H1 (cell line): ENCODE measurements around the gene MARK4.

Source experiments
- EP300 ChIP-seq, 2 experiments: IDR thresholded peaks; 1 replicate in 1 of 2; 2 replicates in 1 of 2; pipeline ENCODE4 v1.6.1; 2011 to 2012; ENCODE audit warnings: low read depth in 2 of 2, low read length in 2 of 2, mild to moderate bottlenecking in 2 of 2, borderline replicate concordance in 1 of 2, inconsistent platforms in 1 of 2, moderate library complexity in 1 of 2
- POLR2A ChIP-seq, 2 experiments: IDR thresholded peaks; 1 replicate in 1 of 2; 2 replicates in 1 of 2; pipeline ENCODE4 v1.6.1; 2011; ENCODE audit warnings: low read depth in 2 of 2, low read length in 2 of 2, mild to moderate bottlenecking in 2 of 2; ENCODE audit errors: control extremely low read depth in 1 of 2
- POLR2AphosphoS5 ChIP-seq: IDR thresholded peaks from 2 replicates; pipeline ENCODE4 v1.6.1; 2011; ENCODE audit warnings: low read depth, low read length
- RAD21 ChIP-seq, 2 experiments: IDR thresholded peaks in 1 of 2; conservative IDR thresholded peaks in 1 of 2; 2 replicates each; pipeline ENCODE4 v1.6.1; 2011; ENCODE audit warnings: low read depth in 2 of 2, low read length in 2 of 2, improper control_type of control experiment in 1 of 2, inconsistent platforms in 1 of 2, mild to moderate bottlenecking in 1 of 2, moderate library complexity in 1 of 2
- SP1 ChIP-seq: IDR thresholded peaks from 2 replicates; pipeline ENCODE4 v1.6.1; 2011; ENCODE audit warnings: low read depth, low read length
- SUZ12 ChIP-seq: fragments of 200-600 bp; sonication (generic); IDR thresholded peaks from 2 replicates; pipeline ENCODE4 v1.6.1; 2012; ENCODE audit warnings: mild to moderate bottlenecking, inconsistent platforms, low read length, moderate library complexity, mixed read lengths
- TF ChIP-seq, protein P1 (sequence below), 3 experiments: IDR thresholded peaks; 1 replicate in 2 of 3; 2 replicates in 1 of 3; pipeline versions ENCODE4 v1.5.1 to v1.6.1; 2011; ENCODE audit warnings: low read length in 3 of 3, mild to moderate bottlenecking in 3 of 3, inconsistent platforms in 2 of 3, low read depth in 1 of 3, moderate library complexity in 1 of 3; ENCODE audit not compliant: insufficient read depth in 1 of 3; ENCODE audit errors: control extremely low read depth in 1 of 3
- TF ChIP-seq, protein P2 (sequence below): IDR thresholded peaks from 2 replicates; pipeline ENCODE4 v1.6.1; 2012; ENCODE audit warnings: inconsistent platforms

DNA sequence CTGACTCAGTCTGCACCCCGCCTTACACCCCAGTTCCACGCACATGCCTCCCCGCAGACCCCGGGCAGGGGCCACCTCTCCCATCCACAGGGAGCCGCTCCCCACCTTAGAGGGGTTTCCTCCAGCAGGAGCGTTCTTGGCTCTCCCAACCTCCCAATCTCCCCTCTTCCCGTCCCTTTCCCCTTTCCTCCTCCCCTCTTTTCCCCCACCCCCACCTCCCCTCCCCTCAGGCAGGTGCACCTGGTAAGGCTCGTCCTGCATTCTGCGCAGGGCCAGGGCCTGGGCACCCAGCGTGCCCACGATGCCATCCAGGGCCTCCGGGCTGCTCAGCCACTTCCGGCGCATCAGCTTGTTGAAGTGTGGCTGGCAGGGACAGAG is 33.1 kb upstream of the MARK4 start:
- no peak for TF ChIP-seq RAD21 (IDR thresholded peaks at IDR 0.05 in 1 of 2, conservative IDR thresholded peaks at IDR 0.05 in 1 of 2; ENCODE audit: low read depth in 2 of 2, low read length in 2 of 2)
- TF ChIP-seq EP300 (IDR thresholded peaks at IDR 0.05; ENCODE audit: borderline replicate concordance in 1 of 2, low read depth in 2 of 2, low read length in 2 of 2), result no peak
- TF ChIP-seq, protein P1, sequence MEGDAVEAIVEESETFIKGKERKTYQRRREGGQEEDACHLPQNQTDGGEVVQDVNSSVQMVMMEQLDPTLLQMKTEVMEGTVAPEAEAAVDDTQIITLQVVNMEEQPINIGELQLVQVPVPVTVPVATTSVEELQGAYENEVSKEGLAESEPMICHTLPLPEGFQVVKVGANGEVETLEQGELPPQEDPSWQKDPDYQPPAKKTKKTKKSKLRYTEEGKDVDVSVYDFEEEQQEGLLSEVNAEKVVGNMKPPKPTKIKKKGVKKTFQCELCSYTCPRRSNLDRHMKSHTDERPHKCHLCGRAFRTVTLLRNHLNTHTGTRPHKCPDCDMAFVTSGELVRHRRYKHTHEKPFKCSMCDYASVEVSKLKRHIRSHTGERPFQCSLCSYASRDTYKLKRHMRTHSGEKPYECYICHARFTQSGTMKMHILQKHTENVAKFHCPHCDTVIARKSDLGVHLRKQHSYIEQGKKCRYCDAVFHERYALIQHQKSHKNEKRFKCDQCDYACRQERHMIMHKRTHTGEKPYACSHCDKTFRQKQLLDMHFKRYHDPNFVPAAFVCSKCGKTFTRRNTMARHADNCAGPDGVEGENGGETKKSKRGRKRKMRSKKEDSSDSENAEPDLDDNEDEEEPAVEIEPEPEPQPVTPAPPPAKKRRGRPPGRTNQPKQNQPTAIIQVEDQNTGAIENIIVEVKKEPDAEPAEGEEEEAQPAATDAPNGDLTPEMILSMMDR (IDR thresholded peaks at IDR 0.05; ENCODE audit: control extremely low read depth in 1 of 3, insufficient read depth in 1 of 3, low read depth in 1 of 3, low read length in 3 of 3), result no peak
- TF ChIP-seq POLR2A (IDR thresholded peaks at IDR 0.05; ENCODE audit: control extremely low read depth in 1 of 2, low read depth in 2 of 2, low read length in 2 of 2), result no peak
- TF ChIP-seq SUZ12, result no peak
- TF ChIP-seq SP1, result no peak
- TF ChIP-seq, protein P2, sequence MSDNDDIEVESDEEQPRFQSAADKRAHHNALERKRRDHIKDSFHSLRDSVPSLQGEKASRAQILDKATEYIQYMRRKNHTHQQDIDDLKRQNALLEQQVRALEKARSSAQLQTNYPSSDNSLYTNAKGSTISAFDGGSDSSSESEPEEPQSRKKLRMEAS, result no peak
- no peak for TF ChIP-seq POLR2AphosphoS5
